ENCODE results near the gene PPM1H. TPM values are rescaled to one million over a fixed set of nuclear protein-coding genes. Genes with fewer than 3 reads are reported as not detected.

PPM1H gene
- total RNA-seq, 1 donor from 2014 or later = 5.1 TPM

GRCh38 chr12:62656591-62657362 is 278.2 kb downstream of the PPM1H start:
- no peak for DNase-seq (ENCODE audit: low spot score)

GRCh38 chr12:62655666-62656151 is 279.2 kb downstream of the PPM1H start:
- DNase-seq (ENCODE audit: low spot score) = no peak

- no peak for DNase-seq (ENCODE audit: low spot score)
These were observed 280.4 kb downstream of the PPM1H start for GRCh38 chr12:62654326-62655241.

GRCh38 chr12:62653740-62654139 is 281.2 kb downstream of the PPM1H start:
- DNase-seq (ENCODE audit: low spot score) = no peak

DNA sequence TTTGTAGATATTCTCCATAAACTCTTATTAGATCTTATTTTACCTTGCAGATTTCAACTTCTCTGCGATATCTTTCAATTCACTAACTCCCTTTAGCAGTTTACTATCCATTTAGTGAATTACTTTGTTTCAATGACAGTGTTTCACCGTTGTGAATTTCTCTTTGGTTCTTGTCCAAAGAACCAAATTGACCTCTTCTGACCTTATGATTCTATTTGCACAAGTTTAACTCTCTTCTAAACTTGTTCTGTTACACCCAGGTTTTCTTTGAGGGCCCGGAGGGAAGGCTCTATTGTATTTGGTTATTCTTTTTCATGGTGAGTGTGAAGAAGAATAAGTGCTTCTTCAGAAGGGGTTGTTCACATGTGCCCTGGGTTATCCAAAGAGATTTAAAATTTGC is 281.6 kb downstream of the PPM1H start:
- DNase-seq (ENCODE audit: low spot score) = no peak

GRCh38 chr12:62651138-62651537 is 283.8 kb downstream of the PPM1H start:
- no peak for DNase-seq (ENCODE audit: low spot score)

GRCh38 chr12:62649412-62650138 is 285.4 kb downstream of the PPM1H start:
- no peak for DNase-seq (ENCODE audit: low spot score)

DNA sequence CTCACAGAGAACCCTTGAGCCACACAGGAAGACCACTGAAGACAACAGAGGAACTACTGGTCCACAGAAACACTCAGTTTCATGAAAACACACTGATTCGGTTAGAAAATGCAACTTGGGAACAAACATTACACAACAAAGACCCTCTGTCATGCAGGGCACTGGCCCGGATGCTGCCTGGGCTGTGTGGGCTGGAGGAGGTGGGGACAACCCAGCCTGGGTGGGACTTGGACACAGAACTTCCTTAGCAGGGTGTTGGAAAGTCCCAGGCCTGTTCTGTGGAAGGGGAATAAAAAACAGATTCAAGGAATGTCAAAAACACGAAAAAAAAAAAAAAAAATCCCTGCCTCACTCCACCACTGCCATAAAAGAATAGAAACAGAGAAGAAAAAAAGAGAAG is 287.4 kb downstream of the PPM1H start:
- DNase-seq (ENCODE audit: low spot score) = no peak

DNA sequence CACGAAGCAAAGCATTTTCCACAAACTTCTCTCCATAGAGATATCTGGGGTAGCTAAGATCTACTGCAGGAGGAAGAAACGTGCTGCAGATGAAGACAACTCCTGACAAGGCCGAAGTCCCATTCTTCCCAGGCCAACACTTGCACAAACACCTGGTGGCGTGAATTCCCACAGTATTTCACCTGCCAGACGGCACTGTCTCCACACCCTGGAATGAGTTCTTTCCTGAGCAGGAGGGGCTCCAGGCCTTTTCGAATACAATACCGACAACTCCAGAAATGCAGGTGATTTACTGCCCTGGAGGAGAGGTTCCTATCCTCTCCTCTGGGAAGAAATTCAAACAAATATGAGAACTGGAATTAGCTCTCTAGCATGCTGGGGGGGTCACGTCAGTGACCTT is 288.4 kb downstream of the PPM1H start:
- no peak for DNase-seq (ENCODE audit: low spot score)

DNA sequence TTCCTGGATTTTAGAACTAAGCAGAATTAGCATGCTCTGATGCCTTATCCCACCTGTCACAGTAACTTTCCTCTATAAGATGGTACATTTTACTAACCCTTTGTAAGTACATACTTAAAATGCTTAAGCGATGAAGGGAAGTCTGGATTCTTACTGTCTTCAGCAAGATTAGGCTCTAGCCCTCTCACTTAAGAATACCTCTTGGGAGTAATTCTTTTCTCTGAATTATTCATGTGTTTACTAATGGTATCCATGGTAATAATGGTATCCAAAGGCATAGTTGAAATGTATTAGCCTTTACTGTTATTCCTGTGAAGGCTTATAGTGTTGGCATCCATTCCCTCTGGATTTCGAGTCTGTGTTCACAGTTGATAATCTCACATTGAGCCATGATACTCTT is 291.5 kb downstream of the PPM1H start:
- no peak for DNase-seq (ENCODE audit: low spot score)

DNA sequence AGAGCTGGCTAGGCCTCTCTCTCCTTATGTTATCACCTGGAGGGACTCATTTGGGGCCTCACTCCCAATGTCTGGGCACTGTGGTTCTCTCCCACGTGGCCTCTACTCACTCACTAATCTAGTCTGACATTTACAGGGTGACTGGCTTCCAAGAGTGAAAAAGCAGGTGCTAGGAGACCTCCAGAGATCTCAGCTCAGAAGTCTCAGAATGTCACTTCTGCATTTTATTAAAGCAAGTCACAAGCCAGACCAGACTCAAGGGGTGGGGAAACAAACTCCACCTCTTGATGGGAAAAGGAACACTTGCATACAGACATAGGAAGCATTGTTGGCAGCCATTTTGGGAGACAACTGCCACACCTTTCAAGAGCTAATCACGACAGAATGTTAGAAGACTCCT is 292.5 kb downstream of the PPM1H start:
- no peak for DNase-seq (ENCODE audit: low spot score)

- DNase-seq (ENCODE audit: low spot score) = no peak
These were observed 294.0 kb downstream of the PPM1H start for GRCh38 chr12:62640910-62641448.

GRCh38 chr12:62637679-62638078 is 297.3 kb downstream of the PPM1H start:
- DNase-seq (ENCODE audit: low spot score) = no peak

DNA sequence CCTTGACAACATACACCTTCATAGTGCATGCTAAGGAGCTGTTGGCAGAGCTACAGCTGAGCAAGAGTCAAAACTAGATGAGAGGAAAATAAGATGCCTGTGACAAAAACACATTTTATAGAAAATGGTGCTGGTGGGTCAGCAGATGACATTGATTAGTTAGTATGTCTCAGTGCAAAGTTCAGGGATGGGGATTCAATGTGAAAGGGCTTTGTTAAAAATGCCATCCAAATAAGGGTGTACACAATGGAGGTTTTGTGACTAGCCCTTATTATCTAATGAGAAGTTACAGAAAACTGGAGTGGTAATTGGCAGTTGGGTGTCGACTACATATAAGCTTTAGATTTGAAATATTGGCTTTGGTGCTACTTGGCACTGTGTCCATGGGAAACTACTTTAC is 299.3 kb downstream of the PPM1H start:
- no peak for DNase-seq (ENCODE audit: low spot score)

- no peak for DNase-seq (ENCODE audit: low spot score)
These were observed 302.5 kb downstream of the PPM1H start for GRCh38 chr12:62632411-62632918.

DNA sequence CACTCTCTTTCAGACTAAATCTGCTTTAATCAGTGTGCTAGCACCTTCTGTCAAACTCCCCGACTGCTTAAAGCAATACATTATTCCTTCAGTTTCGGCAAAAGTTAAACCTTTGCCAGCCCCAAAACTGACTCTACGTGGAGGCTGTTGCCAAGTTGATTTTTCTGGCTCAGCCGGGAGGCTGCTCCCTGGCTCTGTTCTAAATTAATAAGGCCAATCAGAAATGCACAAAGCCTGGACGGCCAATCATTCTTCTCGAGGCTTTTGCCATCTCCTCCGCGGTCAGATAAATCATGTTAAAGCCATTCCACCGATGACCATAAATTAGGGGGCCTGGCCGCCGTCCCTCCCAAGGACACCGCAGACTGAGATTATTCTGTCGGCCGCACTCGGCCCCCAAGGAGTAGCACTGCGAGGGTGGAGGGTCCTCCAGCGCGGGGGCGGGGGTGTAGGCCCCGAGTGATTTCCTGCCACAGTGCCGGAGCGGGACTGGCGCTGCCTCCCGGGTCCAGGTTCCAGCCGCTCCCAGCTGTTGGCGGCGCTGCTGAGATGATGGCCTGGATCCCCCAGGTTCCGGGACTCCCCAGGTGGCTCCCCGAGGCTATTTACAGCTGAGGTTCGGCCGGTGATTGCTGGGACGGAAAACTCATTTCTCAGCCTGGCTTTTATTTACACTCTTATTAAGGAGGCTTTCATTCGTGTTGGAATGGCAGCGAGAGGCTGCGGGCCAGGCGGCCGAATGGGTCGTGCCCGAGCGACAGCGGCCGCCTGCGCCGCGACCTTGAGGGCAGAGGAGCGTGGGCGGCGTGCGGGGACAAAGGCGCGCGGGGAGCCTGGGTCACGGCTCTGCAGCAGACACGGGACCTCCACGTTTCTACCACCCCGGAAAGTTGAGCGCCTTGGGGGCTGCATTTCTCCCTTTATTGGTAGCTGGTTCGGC is 303.2 kb downstream of the PPM1H start:
- peak; percentile 91 for DNase-seq (ENCODE audit: low spot score)

GRCh38 chr12:62629971-62630739 is 304.8 kb downstream of the PPM1H start:
- no peak for DNase-seq (ENCODE audit: low spot score)

- DNase-seq (ENCODE audit: low spot score) = no peak
These were observed 305.5 kb downstream of the PPM1H start for GRCh38 chr12:62629413-62629812.

- no peak for DNase-seq (ENCODE audit: low spot score)
These were observed 307.8 kb downstream of the PPM1H start for GRCh38 chr12:62627181-62627580.

All from mesenteric fat pad (tissue), 1 donor.